HG02981 (cell line): ENCODE measurements around the gene AXIN1.
A peak's percentile ranks its signal among the peaks of the same experiment; 100 is the strongest.
"Not testable (repeated sequence)": the region's sequence is repeated elsewhere in the genome, so short reads cannot be mapped to it uniquely, and the experiment has no call there.

Source experiments
- ATAC-seq: cut with Tn5 transposase; IDR thresholded peaks from one replicate; pipeline ENCODE4 v1.9.1; 2021; ENCODE audit warnings: mild to moderate bottlenecking, moderate library complexity; ENCODE audit not compliant: unreplicated experiment

The AXIN1 gene, protein sequence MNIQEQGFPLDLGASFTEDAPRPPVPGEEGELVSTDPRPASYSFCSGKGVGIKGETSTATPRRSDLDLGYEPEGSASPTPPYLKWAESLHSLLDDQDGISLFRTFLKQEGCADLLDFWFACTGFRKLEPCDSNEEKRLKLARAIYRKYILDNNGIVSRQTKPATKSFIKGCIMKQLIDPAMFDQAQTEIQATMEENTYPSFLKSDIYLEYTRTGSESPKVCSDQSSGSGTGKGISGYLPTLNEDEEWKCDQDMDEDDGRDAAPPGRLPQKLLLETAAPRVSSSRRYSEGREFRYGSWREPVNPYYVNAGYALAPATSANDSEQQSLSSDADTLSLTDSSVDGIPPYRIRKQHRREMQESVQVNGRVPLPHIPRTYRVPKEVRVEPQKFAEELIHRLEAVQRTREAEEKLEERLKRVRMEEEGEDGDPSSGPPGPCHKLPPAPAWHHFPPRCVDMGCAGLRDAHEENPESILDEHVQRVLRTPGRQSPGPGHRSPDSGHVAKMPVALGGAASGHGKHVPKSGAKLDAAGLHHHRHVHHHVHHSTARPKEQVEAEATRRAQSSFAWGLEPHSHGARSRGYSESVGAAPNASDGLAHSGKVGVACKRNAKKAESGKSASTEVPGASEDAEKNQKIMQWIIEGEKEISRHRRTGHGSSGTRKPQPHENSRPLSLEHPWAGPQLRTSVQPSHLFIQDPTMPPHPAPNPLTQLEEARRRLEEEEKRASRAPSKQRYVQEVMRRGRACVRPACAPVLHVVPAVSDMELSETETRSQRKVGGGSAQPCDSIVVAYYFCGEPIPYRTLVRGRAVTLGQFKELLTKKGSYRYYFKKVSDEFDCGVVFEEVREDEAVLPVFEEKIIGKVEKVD

DNA sequence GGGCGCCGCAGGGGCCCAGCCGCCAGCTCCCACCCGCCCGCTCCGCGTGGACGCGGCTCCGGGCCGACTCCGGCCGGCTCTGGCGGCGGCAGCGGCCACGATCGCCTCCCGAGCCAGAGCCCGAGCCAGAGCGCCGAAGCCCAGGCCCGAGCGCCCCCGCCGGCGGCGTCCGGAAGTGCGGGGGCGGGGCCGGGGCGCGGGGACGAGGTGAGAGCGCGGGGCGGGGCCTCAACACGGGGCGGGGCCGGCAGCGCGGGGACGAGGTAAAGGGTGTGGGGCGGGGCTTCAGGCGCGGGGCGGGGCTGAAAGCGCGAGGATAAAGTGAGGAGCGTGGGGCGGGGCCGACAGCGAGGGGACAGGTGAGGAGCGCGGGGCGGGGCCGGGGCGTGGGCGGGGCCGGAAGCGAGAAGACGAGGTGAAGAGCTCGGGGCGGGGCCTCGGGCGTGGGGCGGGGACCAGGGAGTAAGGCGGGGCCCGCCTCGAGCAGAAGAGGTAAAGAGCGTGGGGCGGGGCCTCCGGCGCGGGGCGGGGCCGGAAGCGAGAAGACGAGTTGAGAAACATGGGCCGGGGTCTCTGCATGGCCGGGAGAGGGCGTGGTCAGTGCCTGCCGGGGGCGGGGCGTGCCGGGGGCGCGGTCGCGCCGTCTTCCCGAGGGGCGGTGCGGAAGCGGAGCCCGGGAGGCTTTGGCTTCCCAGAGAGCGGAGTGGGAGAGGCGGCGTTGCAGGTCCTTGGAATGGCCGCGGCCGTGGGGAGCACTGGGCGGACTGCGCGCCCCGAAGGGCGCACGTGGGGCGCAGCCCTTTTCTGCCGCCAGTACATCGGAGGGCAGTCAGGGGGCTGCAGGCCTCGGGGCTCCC, at the start of gene AXIN1:
Gene AXIN1, minus strand, starts transcription at position 177 of the 857 bp plus-strand sequence. CDS start 5,698 bp downstream, outside the sequence.
- peak; percentile 57 for ATAC-seq

DNA sequence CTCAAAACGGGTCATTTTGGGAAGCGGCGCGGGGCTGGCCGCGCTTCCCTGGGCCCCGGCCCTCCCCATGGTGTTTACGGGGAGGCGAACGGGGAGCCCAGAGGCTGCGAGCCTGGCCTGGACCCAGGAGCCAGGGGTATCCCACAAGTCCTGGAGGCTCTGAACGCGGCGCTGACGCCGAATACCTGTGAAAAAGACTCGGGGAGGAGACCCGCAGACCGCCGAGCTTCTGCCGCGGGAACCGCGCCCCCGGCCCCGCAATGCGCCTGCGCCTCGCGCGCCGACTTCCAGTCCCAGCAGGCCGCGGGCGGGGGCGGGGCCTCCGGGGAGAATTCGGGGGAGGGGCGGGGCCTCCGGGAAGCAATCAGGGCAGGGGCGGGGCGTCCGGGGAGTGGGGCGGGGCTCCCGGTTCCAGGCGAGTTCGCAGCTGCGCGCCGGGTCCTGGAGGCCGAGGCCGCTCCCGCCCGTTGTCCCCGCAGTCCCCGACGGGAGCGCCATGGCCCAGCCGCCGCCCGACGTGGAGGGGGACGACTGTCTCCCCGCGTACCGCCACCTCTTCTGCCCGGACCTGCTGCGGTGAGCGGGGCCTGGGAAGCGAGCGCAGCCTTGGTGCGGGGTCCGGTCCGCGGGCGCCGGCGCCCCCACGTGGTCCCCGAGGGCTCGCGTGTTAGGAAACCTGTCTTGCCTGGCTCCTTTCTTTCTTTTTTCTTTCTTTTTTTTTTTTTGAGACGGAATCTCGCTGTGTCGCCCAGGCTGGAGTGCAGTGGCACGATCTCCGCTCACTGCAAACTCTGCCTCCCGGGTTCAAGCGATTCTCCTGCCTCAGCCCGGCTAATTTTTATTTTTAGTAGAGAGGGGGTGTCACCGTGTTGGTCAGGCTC, 49.2 kb upstream of the AXIN1 start, which contains the start of gene DECR2:
Gene DECR2, plus strand, starts transcription at position 418 of the 881 bp plus-strand sequence. Its CDS starts 79 bp downstream, at position 497.
- ATAC-seq: peak; percentile 53

GRCh38 chr16:400061-400591, 47.6 kb upstream of the AXIN1 start:
- ATAC-seq: no peak

DNA sequence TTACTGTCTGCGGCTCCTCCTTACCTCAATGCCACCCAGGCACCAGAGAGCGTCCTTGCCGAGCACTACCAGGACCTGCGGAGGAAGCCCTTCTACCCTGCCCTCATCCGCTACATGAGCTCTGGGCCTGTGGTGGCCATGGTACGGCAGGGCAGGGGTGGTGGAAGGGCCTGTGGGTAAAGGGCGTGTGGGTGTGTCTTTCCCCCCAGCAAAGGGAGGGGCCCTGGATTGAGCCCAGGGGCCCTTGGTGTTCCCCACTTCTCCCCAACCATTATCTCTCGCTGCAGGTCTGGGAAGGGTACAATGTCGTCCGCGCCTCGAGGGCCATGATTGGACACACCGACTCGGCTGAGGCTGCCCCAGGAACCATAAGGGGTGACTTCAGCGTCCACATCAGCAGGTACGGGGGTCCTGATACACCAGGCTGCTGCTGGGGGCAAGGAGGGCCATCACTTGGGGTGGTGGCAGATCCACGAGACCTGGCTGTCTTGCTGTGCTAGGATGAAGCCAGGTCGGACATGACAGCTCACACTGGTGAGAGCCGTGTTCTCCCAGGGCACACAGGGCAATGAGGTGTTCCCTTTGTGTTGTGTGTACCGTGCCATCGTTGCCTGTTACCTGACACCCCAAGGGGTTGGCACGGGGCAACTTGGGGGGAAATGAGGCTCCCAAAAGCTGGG, 47.0 kb upstream of the AXIN1 start:
- ATAC-seq: no peak

GRCh38 chr16:398561-399339, 46.2 kb upstream of the AXIN1 start:
- ATAC-seq: no peak

GRCh38 chr16:397736-398332, 45.3 kb upstream of the AXIN1 start:
- ATAC-seq: no peak

DNA sequence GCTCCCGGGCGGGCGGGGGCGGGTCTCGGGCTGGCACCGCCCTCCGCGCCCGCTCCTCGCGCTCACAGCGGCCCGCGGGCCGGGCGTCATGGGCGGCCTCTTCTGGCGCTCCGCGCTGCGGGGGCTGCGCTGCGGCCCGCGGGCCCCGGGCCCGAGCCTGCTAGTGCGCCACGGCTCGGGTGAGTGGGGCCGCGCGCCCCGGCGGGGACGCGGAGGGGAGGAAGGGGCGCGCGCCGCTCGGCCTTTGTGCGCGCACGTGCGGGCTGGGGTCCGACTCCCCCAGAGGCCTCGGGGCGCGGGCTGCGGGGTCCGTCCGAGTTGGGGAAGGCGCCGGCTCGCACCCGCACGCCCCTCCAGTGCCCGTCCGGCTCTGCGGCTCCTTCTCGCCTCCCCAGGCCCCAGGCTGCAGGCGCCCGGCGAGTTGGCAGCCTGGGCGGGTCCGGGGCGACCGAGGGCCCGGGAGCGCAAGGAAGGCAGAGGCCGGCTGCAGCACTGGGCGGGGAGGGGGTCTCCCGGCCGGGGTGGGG, 44.7 kb upstream of the AXIN1 start, which contains the start of gene NME4:
Gene NME4, plus strand, starts transcription at position 65 of the 527 bp plus-strand sequence. Its CDS starts 24 bp downstream, at position 89.
- no peak for ATAC-seq

DNA sequence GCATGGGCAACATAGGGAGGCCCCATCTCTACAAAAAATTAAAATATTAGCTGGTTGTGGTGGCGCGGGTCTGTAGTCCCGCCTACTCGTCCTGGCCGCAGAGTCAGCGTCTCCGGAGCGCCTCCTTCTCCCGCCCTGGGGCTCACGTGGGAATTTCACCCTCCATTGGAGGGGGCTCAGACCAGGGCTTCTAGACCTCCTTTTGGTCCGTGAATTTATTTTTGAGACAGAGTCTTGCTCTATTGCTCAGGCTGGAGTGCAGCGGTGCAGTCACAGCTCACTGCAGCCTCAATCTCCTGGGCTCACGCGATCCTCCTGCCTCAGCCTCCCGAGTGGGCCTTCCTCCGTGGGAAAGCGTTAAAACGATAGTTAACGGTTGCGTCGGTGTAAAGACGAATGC, 44.1 kb upstream of the AXIN1 start:
- ATAC-seq: no peak

GRCh38 chr16:396199-396598, 43.7 kb upstream of the AXIN1 start:
- no peak for ATAC-seq

- ATAC-seq: no peak
Observed at GRCh38 chr16:392450-393030, 40.0 kb upstream of the AXIN1 start.

DNA sequence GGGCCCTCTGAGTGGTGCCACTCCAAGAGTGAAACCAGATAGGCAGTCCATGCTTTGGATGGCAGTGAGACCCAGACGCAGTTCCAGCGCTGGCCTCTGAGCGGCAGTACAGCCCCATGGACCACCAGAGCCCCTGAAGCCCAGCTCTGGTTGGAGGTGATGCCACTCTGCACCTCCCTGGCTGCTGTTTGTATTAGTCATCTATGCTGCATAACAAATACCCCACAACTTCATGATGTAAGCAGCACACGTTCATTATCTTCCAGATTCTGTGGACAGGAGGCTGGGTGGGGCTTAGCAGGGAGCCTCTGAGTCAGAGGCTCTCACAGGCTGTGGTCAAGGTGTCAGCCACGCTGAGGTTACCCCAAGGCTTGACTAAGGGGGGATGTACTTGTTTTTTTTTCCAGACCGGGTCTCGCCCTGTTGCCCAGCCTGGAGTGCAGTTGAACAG, 39.4 kb upstream of the AXIN1 start:
- no peak for ATAC-seq

DNA sequence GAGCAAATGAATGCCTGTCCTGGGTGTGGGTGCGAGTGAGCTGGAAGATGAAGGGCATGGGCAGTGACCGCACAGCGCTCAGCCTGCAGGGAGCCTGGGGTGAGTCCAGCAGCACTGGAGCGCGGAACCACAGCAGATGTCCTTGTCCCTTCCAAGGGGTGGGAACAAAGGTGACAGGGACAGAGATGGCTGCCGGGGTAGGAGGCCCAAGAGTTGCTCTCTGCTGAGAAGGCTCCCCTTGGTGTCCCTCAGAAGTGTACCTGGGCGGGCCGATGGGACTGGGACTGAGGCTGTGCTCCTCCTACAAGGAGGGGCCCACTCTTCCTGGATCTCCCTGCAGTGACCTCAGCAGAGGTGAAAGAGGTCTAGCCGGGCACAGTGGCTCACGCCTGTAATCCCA, 36.8 kb upstream of the AXIN1 start:
- no peak for ATAC-seq

- not testable (repeated sequence) for ATAC-seq
Observed at GRCh38 chr16:387761-388666, 35.5 kb upstream of the AXIN1 start.

- ATAC-seq: no peak
Observed at GRCh38 chr16:386641-387156, 34.2 kb upstream of the AXIN1 start.

DNA sequence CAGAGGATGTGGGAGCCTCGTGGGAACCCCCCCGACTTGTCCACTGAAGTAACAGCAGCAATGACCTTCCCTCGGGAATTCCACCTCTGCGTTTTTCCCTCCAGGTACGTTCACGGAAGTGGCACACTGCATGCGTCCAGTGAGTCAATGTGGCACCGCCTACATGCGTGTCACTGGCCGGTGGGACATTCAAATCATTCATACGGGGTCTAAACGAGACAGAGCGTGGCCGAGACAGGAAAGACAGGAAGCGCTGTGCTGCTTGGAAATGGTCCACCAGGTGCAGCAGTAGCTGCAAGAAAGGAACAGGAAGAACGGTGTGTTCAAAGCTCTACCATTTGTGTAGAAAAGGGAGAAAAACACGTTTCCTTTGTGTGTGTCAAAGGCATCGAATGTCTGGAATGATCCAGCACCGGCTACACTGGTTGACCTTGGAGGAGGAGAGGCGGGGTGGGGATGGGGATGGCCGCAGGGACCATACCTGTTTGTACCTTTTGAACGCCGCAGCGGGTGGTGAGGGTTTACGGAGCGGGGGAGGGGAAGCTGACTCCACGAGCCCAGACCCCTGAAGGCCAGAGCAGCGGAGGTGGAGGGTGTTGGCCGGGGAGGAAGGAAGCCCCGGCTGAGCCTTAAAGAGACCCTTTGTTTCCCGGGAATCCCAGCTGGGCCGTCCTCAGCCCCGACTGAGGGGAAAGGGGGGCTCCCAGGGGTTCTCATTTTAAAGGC, 31.0 kb upstream of the AXIN1 start:
- no peak for ATAC-seq
